Stimulated activated CD4-positive, alpha-beta T cell treated with anti-CD3 and anti-CD28 coated beads, Interleukin-15, amount 100 ng/mL, for 24 hours (primary cell): Measurements from ENCODE around the gene CA10.

ENCODE experiments used
- DNase-seq: peaks from one replicate; pipeline ENCODE4 v3.0.0-alpha.2; 2020

CA10 gene

GRCh38 chr17:51813140-51813783 is 345.3 kb downstream of the CA10 start:
- DNase-seq = no peak

GRCh38 chr17:51807460-51807859 is 351.1 kb downstream of the CA10 start:
- DNase-seq = no peak

- no peak for DNase-seq
These were observed 352.7 kb downstream of the CA10 start for GRCh38 chr17:51805765-51806164.

- no peak for DNase-seq
These were observed 353.3 kb downstream of the CA10 start for GRCh38 chr17:51805185-51805584.

- DNase-seq = no peak
These were observed 355.4 kb downstream of the CA10 start for GRCh38 chr17:51803161-51803560.

- no peak for DNase-seq
These were observed 356.0 kb downstream of the CA10 start for GRCh38 chr17:51802544-51802943.

GRCh38 chr17:51801626-51802025 is 356.9 kb downstream of the CA10 start:
- no peak for DNase-seq

GRCh38 chr17:51799981-51800380 is 358.5 kb downstream of the CA10 start:
- DNase-seq = no peak

GRCh38 chr17:51799240-51799639 is 359.3 kb downstream of the CA10 start:
- no peak for DNase-seq

GRCh38 chr17:51797150-51797549 is 361.4 kb downstream of the CA10 start:
- no peak for DNase-seq

GRCh38 chr17:51796026-51796425 is 362.5 kb downstream of the CA10 start:
- DNase-seq = no peak

GRCh38 chr17:51795401-51795800 is 363.1 kb downstream of the CA10 start:
- DNase-seq = no peak

- no peak for DNase-seq
These were observed 364.0 kb downstream of the CA10 start for GRCh38 chr17:51794466-51794865.

GRCh38 chr17:51793686-51794085 is 364.8 kb downstream of the CA10 start:
- DNase-seq = no peak

- no peak for DNase-seq
These were observed 379.7 kb downstream of the CA10 start for GRCh38 chr17:51778842-51779241.

- no peak for DNase-seq
These were observed 388.3 kb downstream of the CA10 start for GRCh38 chr17:51770027-51770759.

GRCh38 chr17:51769231-51769630 is 389.3 kb downstream of the CA10 start:
- no peak for DNase-seq

GRCh38 chr17:51768706-51769105 is 389.8 kb downstream of the CA10 start:
- no peak for DNase-seq

- DNase-seq = no peak
These were observed 391.2 kb downstream of the CA10 start for GRCh38 chr17:51767287-51767686.

- DNase-seq = no peak
These were observed 393.0 kb downstream of the CA10 start for GRCh38 chr17:51765282-51766135.

GRCh38 chr17:51764387-51764971 is 394.0 kb downstream of the CA10 start:
- DNase-seq = peak; percentile 55

- DNase-seq = no peak
These were observed 395.5 kb downstream of the CA10 start for GRCh38 chr17:51763058-51763457.

- no peak for DNase-seq
These were observed 397.4 kb downstream of the CA10 start for GRCh38 chr17:51761105-51761504.
